NCI-H345 (cell line): Measurements from ENCODE around the gene DPH5.

Source experiments
- DNase-seq: peaks from one replicate; lab custom pipeline; 2025; lab: John Stamatoyannopoulos, UW

DPH5 gene

GRCh38 chr1:101030881-101031280, 5.3 kb upstream of the DPH5 start:
- DNase-seq: no peak

- no peak for DNase-seq
Observed at GRCh38 chr1:101029184-101029583, 3.6 kb upstream of the DPH5 start.

DNA sequence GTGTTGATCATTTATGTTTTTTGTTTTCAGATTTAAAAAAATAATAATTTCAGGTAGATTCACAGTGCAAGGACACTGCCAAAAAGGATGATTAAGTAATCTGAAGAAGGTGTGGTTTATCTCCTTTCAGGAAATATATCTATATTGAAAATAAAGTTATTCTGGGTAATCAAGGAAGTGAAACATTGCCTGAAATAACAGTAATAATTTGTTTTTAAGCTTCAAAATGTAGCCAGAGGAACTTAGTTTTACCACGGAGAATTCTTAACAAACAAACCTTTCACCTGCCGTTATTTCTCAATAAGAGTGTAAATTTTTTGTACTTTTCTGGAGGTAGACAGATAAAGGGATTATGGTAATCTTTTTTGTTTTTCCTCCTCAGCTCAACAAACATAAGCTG, 2.9 kb upstream of the DPH5 start:
- no peak for DNase-seq

DNA sequence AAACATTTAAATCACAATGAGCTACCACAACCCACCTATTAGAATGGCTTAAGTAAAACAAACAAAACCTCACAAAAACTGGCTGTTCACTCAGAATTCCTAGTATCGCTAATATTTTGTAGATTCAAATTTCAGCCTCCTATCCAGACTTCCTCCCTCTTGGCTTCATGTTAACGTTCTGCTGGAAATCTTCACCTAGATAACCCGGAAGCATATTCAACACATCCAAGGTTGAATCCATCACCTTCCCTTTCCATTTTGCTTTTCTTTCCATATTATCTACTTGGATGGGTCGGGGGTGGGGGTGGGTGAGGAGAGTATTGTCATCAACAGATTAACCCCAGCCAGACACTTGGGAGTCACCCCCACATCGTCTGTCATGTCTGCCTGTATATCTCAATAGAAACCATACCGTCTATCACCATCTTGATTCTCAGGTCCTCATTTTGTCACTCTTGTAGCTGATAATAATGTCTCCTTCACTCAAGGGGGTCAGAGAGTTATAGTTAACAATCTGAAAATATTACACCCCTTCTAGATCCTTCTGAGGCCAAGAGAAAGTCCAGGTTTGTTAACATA, 1.7 kb upstream of the DPH5 start:
- no peak for DNase-seq

DNA sequence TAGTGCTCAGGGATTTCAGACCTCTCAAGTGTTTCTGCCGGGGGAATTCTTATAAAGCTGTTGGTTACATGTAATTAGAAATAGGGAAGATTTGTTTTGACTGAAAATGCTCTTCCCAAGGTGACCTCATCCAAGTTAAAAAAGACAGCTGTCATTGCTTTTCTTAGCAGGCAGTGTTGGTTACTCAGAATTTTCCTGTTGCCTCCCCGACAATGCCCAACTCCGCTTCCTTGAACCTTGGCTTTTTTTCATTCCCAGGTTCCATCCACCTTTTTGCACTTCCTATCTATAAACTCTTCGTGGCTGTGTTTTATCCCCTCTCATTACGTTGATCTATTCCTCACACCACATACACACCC, 825 bp upstream of the DPH5 start:
- no peak for DNase-seq

DNA sequence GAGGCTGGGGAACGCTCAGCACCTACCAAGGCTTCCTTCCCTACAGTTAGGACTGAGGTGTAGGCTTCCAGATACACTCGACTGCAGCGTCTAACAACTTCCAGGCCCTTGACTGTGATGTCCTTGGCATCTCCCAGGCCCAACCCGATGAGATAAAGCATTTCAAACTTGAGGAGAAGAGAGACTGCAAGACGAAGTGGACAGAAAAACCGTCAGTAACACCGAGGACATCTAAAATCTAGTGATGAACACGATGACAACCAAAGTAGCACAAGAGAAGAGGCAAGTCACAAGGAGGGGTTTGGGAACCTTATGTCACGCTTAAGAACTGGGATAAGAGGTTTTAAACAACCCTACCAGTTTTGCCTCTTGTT, 314 bp downstream of the DPH5 start:
- DNase-seq: peak; percentile 27

- DNase-seq: peak; percentile 28
Observed at GRCh38 chr1:101022294-101022693, 3.3 kb downstream of the DPH5 start.

DNA sequence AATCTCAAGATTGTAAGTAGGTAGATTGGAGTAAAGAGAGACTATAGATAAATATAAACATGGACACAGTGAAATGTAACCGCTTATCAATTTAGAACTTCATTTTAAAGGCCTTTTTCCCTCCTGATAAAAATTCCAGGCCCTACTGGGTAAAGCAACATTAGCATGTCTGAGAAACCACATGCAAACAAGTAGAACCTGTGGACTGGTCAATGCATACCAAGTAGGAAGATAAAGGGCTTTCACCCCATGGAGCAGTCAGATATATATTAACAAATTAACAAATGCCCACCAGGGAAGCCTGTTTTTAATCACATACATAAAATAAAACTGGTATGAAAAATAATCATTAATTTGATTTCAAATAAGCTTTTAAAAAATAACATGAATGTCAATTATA, 8.1 kb downstream of the DPH5 start:
- DNase-seq: no peak

GRCh38 chr1:101013776-101014175, 11.8 kb downstream of the DPH5 start:
- DNase-seq: no peak

DNA sequence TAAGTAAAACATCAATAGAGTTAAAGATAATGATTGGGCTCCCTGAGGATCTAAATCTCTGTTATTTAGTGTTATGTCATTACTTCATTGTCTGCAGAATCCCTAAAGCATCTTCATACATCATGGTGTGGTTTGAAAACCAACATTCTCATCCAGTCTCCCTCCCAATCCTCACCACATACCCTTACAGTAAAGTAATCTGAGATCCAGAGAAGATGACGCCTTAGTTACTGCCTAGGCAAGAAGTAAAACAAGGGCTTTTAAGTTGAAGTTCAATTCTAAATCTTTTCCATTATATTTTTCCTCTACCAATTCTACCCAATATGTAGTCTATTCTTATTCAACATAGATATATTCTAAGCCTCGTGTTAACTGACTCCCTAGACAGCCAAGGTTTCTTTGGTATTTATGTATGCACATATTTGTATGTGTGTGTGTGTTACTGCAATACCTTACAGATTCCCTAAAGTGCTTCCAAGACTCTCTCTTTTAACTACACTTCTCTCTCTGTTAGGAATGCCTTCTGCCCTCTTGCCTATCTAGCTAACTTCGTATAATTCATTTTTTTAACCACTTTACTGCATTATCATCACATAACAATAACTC, 17.3 kb downstream of the DPH5 start:
- DNase-seq: no peak

GRCh38 chr1:101006553-101006952, 19.0 kb downstream of the DPH5 start:
- DNase-seq: no peak

DNA sequence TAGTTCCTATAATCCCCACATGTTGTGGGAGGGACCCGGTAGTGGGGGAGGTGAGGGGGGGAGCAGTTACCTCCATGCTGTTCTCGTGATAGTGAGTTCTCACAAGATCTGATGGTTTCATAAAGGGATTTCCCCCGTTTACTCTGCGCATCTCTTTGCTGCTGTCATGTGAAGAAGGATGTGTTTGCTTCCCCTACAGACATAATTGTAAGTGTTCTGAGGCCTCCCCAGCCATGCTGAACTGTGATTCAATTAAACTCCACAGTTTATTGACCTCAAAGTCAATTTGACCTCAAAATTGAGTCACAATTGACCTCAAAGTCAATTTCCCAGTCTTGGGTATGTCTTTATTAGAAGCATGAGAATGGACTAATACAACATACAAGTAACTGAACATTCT, 19.7 kb downstream of the DPH5 start:
- DNase-seq: no peak

DNA sequence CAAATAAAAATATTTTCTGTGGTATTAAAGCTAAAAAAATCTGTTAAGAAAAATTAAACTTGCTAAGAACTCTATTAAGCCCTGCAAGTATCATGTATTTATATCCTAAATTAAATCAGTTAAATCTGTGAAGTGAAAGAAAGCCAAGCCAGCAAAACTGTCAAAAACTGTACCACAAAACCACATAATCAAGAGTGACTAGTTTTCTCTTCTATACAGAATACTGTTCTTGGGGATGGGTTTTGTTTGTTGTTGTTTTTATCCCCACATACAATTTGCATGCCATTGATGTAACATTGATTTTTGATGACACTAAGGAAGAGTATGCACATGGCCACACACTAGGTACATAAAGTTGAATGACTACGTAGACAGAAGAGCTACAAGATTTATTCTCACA, 20.4 kb downstream of the DPH5 start:
- DNase-seq: no peak

- DNase-seq: no peak
Observed at GRCh38 chr1:101004670-101005069, 20.9 kb downstream of the DPH5 start.

DNA sequence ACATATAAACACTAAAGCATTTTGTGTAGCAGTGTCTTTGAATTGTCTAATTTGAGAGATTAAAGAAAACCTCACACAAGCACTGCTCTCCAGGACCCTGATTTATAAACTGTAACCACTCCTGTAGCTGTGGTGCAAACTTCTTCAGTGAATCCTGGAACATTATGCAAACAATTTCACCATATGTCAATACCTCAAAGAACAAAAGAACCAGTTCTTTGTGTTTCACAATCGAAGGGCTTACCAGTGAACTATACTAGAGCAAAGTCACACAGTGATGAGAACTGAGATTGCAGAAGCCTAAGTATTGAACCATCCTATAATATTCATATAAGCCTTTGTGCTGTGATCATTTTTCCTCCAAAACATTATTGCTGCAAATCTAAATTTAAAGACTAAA, 21.5 kb downstream of the DPH5 start:
- DNase-seq: peak; percentile 59

DNA sequence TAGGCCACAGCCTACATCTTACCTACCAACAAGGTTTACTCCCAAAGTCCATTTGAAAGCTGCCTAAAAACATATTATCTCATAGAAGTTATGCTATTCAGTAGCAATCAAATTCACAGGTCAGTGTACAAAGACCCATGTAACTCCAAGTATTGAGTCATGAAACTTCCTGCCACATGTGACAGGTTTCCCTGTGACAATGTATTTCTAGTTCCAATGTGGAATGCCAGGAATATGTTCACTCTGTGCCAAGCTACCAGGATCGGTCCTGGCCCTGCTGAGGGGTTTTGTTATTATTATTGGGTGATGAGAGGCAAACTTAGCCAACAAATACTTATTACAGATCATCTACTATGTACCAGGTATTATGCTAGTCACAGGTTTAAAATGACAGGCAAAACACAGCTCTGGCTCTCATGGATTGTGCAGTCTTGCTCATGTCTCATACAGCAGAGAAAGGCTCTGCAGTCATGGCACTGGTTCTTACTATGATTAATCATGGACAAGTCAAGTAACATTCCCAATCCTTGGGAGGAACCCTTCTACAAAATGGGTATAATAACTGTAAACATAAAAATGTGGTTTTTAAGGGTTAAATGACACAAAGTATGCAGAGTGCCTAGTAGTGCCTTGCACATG, 22.5 kb downstream of the DPH5 start:
- no peak for DNase-seq

- DNase-seq: no peak
Observed at GRCh38 chr1:101002551-101002950, 23.0 kb downstream of the DPH5 start.

GRCh38 chr1:101000131-101000873, 25.3 kb downstream of the DPH5 start:
- DNase-seq: no peak

DNA sequence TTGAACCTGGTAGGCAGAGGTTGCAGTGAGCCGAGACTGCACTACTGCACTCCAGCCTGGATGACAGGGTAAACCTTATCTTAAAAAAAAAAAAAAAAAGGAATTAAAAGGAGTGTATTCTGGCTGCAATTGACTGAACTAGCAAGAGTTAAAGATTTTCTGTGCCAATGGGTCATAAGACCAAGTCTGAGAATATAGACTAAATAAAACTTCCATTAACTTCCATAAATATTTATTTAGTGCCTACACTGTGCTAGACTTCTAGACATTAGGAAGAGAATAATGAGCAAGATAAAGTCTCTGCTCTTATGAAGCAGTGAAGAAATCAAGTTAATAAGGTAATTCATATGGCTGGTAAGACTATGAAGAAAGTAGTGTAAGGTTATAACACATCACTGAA, 27.2 kb downstream of the DPH5 start:
- no peak for DNase-seq

DNA sequence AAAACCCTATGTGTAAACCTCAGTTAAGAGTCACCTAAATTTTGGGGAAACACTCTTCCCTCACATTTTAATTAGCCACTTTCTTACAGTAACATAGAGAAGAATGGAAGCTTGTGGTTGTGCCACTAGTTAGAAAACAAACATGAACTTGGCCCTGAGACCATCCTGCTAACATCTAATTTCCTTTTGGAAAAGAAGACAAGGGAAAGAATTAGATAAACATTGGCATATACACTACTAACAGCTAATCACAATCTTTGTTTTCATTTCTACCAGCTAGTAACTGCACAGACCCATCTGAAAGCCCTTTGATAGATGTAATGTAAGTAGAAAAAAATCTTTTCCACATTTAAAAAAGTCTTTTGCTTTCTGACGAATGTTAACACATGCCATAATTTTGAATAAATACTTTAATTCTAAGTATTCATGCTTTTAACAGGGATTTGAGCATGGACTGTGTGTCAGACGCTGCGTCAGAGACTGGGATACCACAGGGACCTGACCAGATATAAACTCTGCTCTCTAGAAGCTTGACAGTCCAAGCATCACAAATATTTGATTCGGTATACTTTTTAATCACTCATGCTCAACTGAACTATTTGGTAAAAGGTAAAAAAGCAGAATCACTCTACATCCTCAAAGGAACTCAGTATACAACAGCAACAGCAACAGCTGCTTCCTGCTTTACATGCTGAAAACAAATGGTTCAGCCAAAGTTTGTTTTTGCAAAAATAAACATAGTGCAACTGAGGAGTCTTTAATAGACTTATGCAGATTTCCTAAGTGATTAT, 30.2 kb downstream of the DPH5 start:
- no peak for DNase-seq

- DNase-seq: no peak
Observed at GRCh38 chr1:100989306-100990077, 36.1 kb downstream of the DPH5 start.

DNA sequence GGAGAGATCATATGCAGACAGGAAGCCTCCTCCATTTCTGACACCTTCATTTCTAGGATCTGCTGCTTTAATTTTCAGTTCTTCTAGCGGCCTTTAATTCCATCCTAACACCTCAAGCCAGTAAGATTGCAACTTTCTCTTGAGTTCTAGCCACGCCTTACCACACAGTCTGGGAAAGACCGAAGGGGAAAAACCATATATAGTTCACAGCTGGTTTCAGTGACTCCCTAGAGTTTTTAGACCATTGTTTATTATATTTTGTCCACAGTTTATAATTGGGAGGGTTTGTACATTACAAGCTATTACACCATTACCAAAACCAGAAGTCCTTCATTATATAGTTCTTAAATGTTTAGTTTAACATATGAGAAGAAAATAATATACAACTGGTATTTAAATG, 37.5 kb downstream of the DPH5 start:
- DNase-seq: no peak
